Measurements from ENCODE around the gene CELF4. TPM values are rescaled to one million over a fixed set of nuclear protein-coding genes. Genes with fewer than 3 reads are reported as not detected.

Gene CELF4
- total RNA-seq, 4 donors from 2014 or later, result 0.32 to 0.81 (median 0.77) TPM

DNA sequence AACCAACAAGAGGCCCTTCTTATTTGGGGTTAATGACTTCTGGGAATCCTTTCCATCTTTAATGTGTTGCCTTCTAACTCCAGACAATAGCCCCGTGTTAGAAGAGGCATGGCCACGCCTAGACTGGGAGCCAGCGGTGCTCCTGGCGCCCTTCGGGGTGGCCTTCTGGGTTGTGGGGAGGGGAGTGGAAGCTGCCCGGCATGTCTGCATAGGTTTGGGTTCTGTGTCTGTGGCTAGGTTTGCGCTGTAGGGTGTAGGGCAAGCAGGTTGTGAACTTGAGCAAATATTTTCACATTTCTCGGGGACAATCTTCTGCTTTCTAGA, 40.4 kb downstream of the CELF4 start:
- peaks cover 77% of the 10 kb centered on the region for H3K27me3 ChIP-seq

GRCh38 chr18:37524498-37525261, 40.9 kb downstream of the CELF4 start:
- H3K4me3 ChIP-seq, result no peak overlapping the region
- no peaks in the 10 kb centered on the region for H3K36me3 ChIP-seq
- H3K27me3 ChIP-seq, result peaks cover 72% of the 10 kb centered on the region
- H3K27ac ChIP-seq, result no peak overlapping the region
- peaks cover 0 to 6% (median 0%) of the 10 kb centered on the region in 3 donors for H3K4me1 ChIP-seq
- 4 to 9% methylated on average over 8 to 18 of the region's 63 CpGs for WGBS, 2 donors (ENCODE audit: low coverage in 1 of 2)
- no peaks in the 10 kb centered on the region for H3K9me3 ChIP-seq
- no peak for TF ChIP-seq POLR2AphosphoS5 (IDR thresholded peaks at IDR 0.05)
- no peak for TF ChIP-seq POLR2A (IDR thresholded peaks at IDR 0.05)
- TF ChIP-seq EP300 (IDR thresholded peaks at IDR 0.05), result no peak
- TF ChIP-seq CTCF (IDR thresholded peaks at IDR 0.05), result no peak
- no peak for ATAC-seq

More for the DNA sequence above, 40.4 kb downstream of the CELF4 start:
- WGBS, 2 donors (ENCODE audit: low coverage in 1 of 2), result 80 to 100% methylated on average over 2 to 3 of the region's 8 CpGs
- peaks cover 0 to 6% (median 0%) of the 10 kb centered on the region in 3 donors for H3K4me1 ChIP-seq
- H3K36me3 ChIP-seq, result no peaks in the 10 kb centered on the region
- H3K9me3 ChIP-seq, result no peaks in the 10 kb centered on the region
- ATAC-seq, result no peak
- H3K4me3 ChIP-seq, result no peak overlapping the region
- no peak overlapping the region for H3K27ac ChIP-seq
- no peak for TF ChIP-seq POLR2AphosphoS5 (IDR thresholded peaks at IDR 0.05)
- no peak for TF ChIP-seq POLR2A (IDR thresholded peaks at IDR 0.05)
- no peak for TF ChIP-seq EP300 (IDR thresholded peaks at IDR 0.05)
- no peak for TF ChIP-seq CTCF (IDR thresholded peaks at IDR 0.05)

- WGBS, 2 donors (ENCODE audit: low coverage in 1 of 2), result 46 to 74% methylated on average over 5 to 9 of the region's 10 CpGs
- Histone ChIP-seq H3K4me3 (no peak overlapping the region), H3K4me1 (peaks cover 0 to 6% (median 0%) of the 10 kb centered on the region in 3 donors), H3K27me3 (peaks cover 66% of the 10 kb centered on the region), H3K27ac (no peak overlapping the region), H3K9me3 (no peaks in the 10 kb centered on the region), H3K36me3 (no peaks in the 10 kb centered on the region)
- TF ChIP-seq EP300 (IDR thresholded peaks at IDR 0.05), result no peak
- TF ChIP-seq POLR2AphosphoS5 (IDR thresholded peaks at IDR 0.05), result no peak
- TF ChIP-seq POLR2A (IDR thresholded peaks at IDR 0.05), result no peak
- TF ChIP-seq CTCF (IDR thresholded peaks at IDR 0.05), result no peak
- no peak for ATAC-seq
These were observed 41.5 kb downstream of the CELF4 start for GRCh38 chr18:37524139-37524497.

- 75 to 77% methylated on average over 6 to 11 of the region's 19 CpGs for WGBS, 2 donors (ENCODE audit: low coverage in 1 of 2)
- Histone ChIP-seq H3K9me3 (no peaks in the 10 kb centered on the region), H3K4me3 (no peak overlapping the region), H3K27ac (no peak overlapping the region), H3K27me3 (peaks cover 66% of the 10 kb centered on the region), H3K36me3 (no peaks in the 10 kb centered on the region), H3K4me1 (peaks cover 0 to 6% (median 0%) of the 10 kb centered on the region in 3 donors)
- TF ChIP-seq POLR2AphosphoS5 (IDR thresholded peaks at IDR 0.05) (no peak), POLR2A (IDR thresholded peaks at IDR 0.05) (no peak), CTCF (IDR thresholded peaks at IDR 0.05) (no peak), EP300 (IDR thresholded peaks at IDR 0.05) (no peak)
- no peak for ATAC-seq
These were observed 43.8 kb downstream of the CELF4 start for GRCh38 chr18:37521510-37522465.
